Activated T-cell treated with anti-CD3 and anti-CD28 coated beads, Interleukin-2, amount 50 U/mL, for 4 hours (primary cell): ENCODE results near the gene STIM2. TPM values are rescaled to one million over a fixed set of nuclear protein-coding genes. Genes with fewer than 3 reads are reported as not detected.
"Not testable (repeated sequence)": the region's sequence is repeated elsewhere in the genome, so short reads cannot be mapped to it uniquely, and the experiment has no call there.

ENCODE experiments used
- ATAC-seq, 2 donors: fragments of 200-7000 bp; cut with Tn5 transposase; one replicate each; pipeline ENCODE4 v1.10.0; 2021
- DNase-seq: peaks from one replicate; pipeline ENCODE4 v3.0.0-alpha.2; 2020
- H3K27me3 Mint-ChIP-seq: one replicate; pipeline ENCODE4 v1.8.0; 2021; ENCODE audit warnings: low read depth, mixed read lengths
- H3K36me3 Mint-ChIP-seq: one replicate; pipeline ENCODE4 v1.8.0; 2022; ENCODE audit warnings: mixed read lengths; ENCODE audit not compliant: insufficient read depth
- H3K4me1 Mint-ChIP-seq: one replicate; pipeline ENCODE4 v1.8.0; 2021; ENCODE audit warnings: low read depth, mixed read lengths
- H3K4me3 Mint-ChIP-seq: one replicate; pipeline ENCODE4 v1.8.0; 2021; ENCODE audit warnings: mild to moderate bottlenecking, moderate library complexity, mixed read lengths
- H3K9me3 Mint-ChIP-seq: one replicate; pipeline ENCODE4 v1.8.0; 2021; ENCODE audit warnings: mixed read lengths
- total RNA-seq, 3 donors: library from RNA; stranded (reverse); gene quantifications; one replicate each; pipeline ENCODE4 v1.2.1, GENCODE V29; 2021

The STIM2 gene
- total RNA-seq, 3 donors from 2014 or later: 26.9 to 30.7 (median 29.8) TPM

GRCh38 chr4:26952891-26953290 is 92.2 kb downstream of the STIM2 start:
- no peak overlapping the region for H3K4me3 Mint-ChIP-seq
- DNase-seq: no peak
- peaks cover 43% of the 10 kb centered on the region for H3K4me1 Mint-ChIP-seq
- no peaks in the 10 kb centered on the region for H3K27me3 Mint-ChIP-seq
- ATAC-seq: no peak
- H3K9me3 Mint-ChIP-seq: peaks cover 15% of the 10 kb centered on the region
- H3K36me3 Mint-ChIP-seq: peaks cover 12% of the 10 kb centered on the region

- Mint-ChIP-seq H3K4me3 (no peak overlapping the region), H3K36me3 (peaks cover 11% of the 10 kb centered on the region), H3K4me1 (peaks cover 41% of the 10 kb centered on the region), H3K9me3 (peaks cover 15% of the 10 kb centered on the region), H3K27me3 (no peaks in the 10 kb centered on the region)
- DNase-seq: no peak
- ATAC-seq: no peak
Observed at GRCh38 chr4:26953366-26953765, 92.7 kb downstream of the STIM2 start.

- peaks cover 47% of the 10 kb centered on the region for H3K4me1 Mint-ChIP-seq
Observed at GRCh38 chr4:26953770-26954423, 93.3 kb downstream of the STIM2 start.

GRCh38 chr4:26955241-26955640 is 94.6 kb downstream of the STIM2 start:
- peaks cover 19% of the 10 kb centered on the region for H3K36me3 Mint-ChIP-seq
- no peak overlapping the region for H3K4me3 Mint-ChIP-seq
- H3K27me3 Mint-ChIP-seq: no peaks in the 10 kb centered on the region
- H3K4me1 Mint-ChIP-seq: peaks cover 59% of the 10 kb centered on the region
- no peak for DNase-seq
- ATAC-seq: no peak
- H3K9me3 Mint-ChIP-seq: peaks cover 8% of the 10 kb centered on the region

More at GRCh38 chr4:26953770-26954423, 93.3 kb downstream of the STIM2 start:
- peaks cover 13% of the 10 kb centered on the region for H3K36me3 Mint-ChIP-seq
- H3K9me3 Mint-ChIP-seq: peaks cover 15% of the 10 kb centered on the region
- no peak for DNase-seq
- H3K4me3 Mint-ChIP-seq: no peak overlapping the region
- no peak for ATAC-seq
- H3K27me3 Mint-ChIP-seq: no peaks in the 10 kb centered on the region

- DNase-seq (no peak), ATAC-seq (peak; percentile 85 to 90)
- H3K9me3 Mint-ChIP-seq: no peaks in the 10 kb centered on the region
- H3K4me3 Mint-ChIP-seq: no peak overlapping the region
- H3K4me1 Mint-ChIP-seq: peaks cover 51% of the 10 kb centered on the region
- peaks cover 19% of the 10 kb centered on the region for H3K36me3 Mint-ChIP-seq
- H3K27me3 Mint-ChIP-seq: no peaks in the 10 kb centered on the region
Observed at GRCh38 chr4:26958925-26959653, 98.4 kb downstream of the STIM2 start.

GRCh38 chr4:26959654-26960047 is 99.0 kb downstream of the STIM2 start:
- ATAC-seq: no peak
- no peaks in the 10 kb centered on the region for H3K9me3 Mint-ChIP-seq
- no peak for DNase-seq
- H3K4me3 Mint-ChIP-seq: no peak overlapping the region
- peaks cover 56% of the 10 kb centered on the region for H3K4me1 Mint-ChIP-seq
- no peaks in the 10 kb centered on the region for H3K27me3 Mint-ChIP-seq
- peaks cover 22% of the 10 kb centered on the region for H3K36me3 Mint-ChIP-seq

GRCh38 chr4:26962720-26963119 is 102.1 kb downstream of the STIM2 start:
- ATAC-seq: no peak
- no peak for DNase-seq
- H3K9me3 Mint-ChIP-seq: no peaks in the 10 kb centered on the region
- H3K36me3 Mint-ChIP-seq: peaks cover 30% of the 10 kb centered on the region
- H3K4me3 Mint-ChIP-seq: no peak overlapping the region
- no peaks in the 10 kb centered on the region for H3K27me3 Mint-ChIP-seq
- H3K4me1 Mint-ChIP-seq: peaks cover 59% of the 10 kb centered on the region

- no peak for DNase-seq
- Mint-ChIP-seq H3K36me3 (peaks cover 27% of the 10 kb centered on the region), H3K9me3 (no peaks in the 10 kb centered on the region), H3K4me3 (no peak overlapping the region), H3K4me1 (peaks cover 56% of the 10 kb centered on the region), H3K27me3 (no peaks in the 10 kb centered on the region)
- no peak for ATAC-seq
Observed at GRCh38 chr4:26964512-26964911, 103.9 kb downstream of the STIM2 start.

- no peaks in the 10 kb centered on the region for H3K9me3 Mint-ChIP-seq
- H3K27me3 Mint-ChIP-seq: no peaks in the 10 kb centered on the region
- peaks cover 28% of the 10 kb centered on the region for H3K36me3 Mint-ChIP-seq
- no peak for DNase-seq
- H3K4me1 Mint-ChIP-seq: peaks cover 52% of the 10 kb centered on the region
- ATAC-seq: no peak
- H3K4me3 Mint-ChIP-seq: no peak overlapping the region
Observed at GRCh38 chr4:26964994-26965393, 104.4 kb downstream of the STIM2 start.

GRCh38 chr4:26975464-26976181 is 115.0 kb downstream of the STIM2 start:
- H3K9me3 Mint-ChIP-seq, ATAC-seq, DNase-seq, H3K27me3 Mint-ChIP-seq, H3K4me3 Mint-ChIP-seq, H3K36me3 Mint-ChIP-seq: not testable (repeated sequence)
- peaks cover 73% of the 10 kb centered on the region for H3K4me1 Mint-ChIP-seq

- peaks cover 9% of the 10 kb centered on the region for H3K36me3 Mint-ChIP-seq
- DNase-seq: no peak
- no peak overlapping the region for H3K4me3 Mint-ChIP-seq
- H3K9me3 Mint-ChIP-seq: no peaks in the 10 kb centered on the region
- no peaks in the 10 kb centered on the region for H3K27me3 Mint-ChIP-seq
- ATAC-seq: no peak
- H3K4me1 Mint-ChIP-seq: peaks cover 53% of the 10 kb centered on the region
Observed at GRCh38 chr4:26978387-26979053, 117.9 kb downstream of the STIM2 start.

GRCh38 chr4:26984896-26985295 is 124.3 kb downstream of the STIM2 start:
- peaks cover 10% of the 10 kb centered on the region for H3K36me3 Mint-ChIP-seq
- DNase-seq (no peak), ATAC-seq (no peak)
- no peaks in the 10 kb centered on the region for H3K27me3 Mint-ChIP-seq
- no peaks in the 10 kb centered on the region for H3K9me3 Mint-ChIP-seq
- no peak overlapping the region for H3K4me3 Mint-ChIP-seq
- peaks cover 48% of the 10 kb centered on the region for H3K4me1 Mint-ChIP-seq

GRCh38 chr4:26985873-26986272 is 125.2 kb downstream of the STIM2 start:
- H3K36me3 Mint-ChIP-seq: peaks cover 15% of the 10 kb centered on the region
- H3K4me1 Mint-ChIP-seq: peaks cover 50% of the 10 kb centered on the region
- H3K4me3 Mint-ChIP-seq: no peak overlapping the region

GRCh38 chr4:26987191-26987590 is 126.5 kb downstream of the STIM2 start:
- Mint-ChIP-seq H3K4me1 (peaks cover 60% of the 10 kb centered on the region), H3K36me3 (peaks cover 15% of the 10 kb centered on the region), H3K9me3 (peaks cover 4% of the 10 kb centered on the region), H3K27me3 (no peaks in the 10 kb centered on the region), H3K4me3 (no peak overlapping the region)
- no peak for DNase-seq
- no peak for ATAC-seq

More at GRCh38 chr4:26985873-26986272, 125.2 kb downstream of the STIM2 start:
- Mint-ChIP-seq H3K9me3 (no peaks in the 10 kb centered on the region), H3K27me3 (no peaks in the 10 kb centered on the region)
- peak; percentile 65 to 72 for ATAC-seq
- DNase-seq: no peak
